ENCODE data around the gene PALM2AKAP2. TPM values are rescaled to one million over a fixed set of nuclear protein-coding genes. Genes with fewer than 3 reads are reported as not detected.

PALM2AKAP2 gene
- total RNA-seq, 4 donors from 2014 or later = 0.37 to 0.64 (median 0.55) TPM; not detected in 1

GRCh38 chr9:109806506-109807115 lies 26.6 kb downstream of the PALM2AKAP2 start:
- H3K4me3 ChIP-seq = no peak overlapping the region
- H3K36me3 ChIP-seq = no peaks in the 10 kb centered on the region
- no peaks in the 10 kb centered on the region for H3K27me3 ChIP-seq
- peak overlapping the region in 1 of 4 donors; percentile 7 for H3K27ac ChIP-seq
- WGBS, 2 donors (ENCODE audit: low coverage in 1 of 2) = 61 to 65% methylated on average over 2 of the region's 2 CpGs
- DNase-seq = no peak
- intact Hi-C loops (cut with DNase I; ENCODE audit: low total_unique reads) = no loop called here
- in situ Hi-C loops (cut with MboI; ENCODE audit: low pct_ligation_motif_present in 1 of 4, low pct_unique_long_range_greater_than_20kb in 1 of 4, low sequenced_read_pairs in 3 of 4) = loop anchor here in 1 of 4 donors (25.0 kb wide), 1 partner anchor 219 kb away; no protein-coding TSS in a partner anchor
- H3K4me1 ChIP-seq = no peaks in the 10 kb centered on the region
- TF ChIP-seq CTCF (IDR thresholded peaks at IDR 0.05) (no peak), POLR2AphosphoS5 (IDR thresholded peaks at IDR 0.05) (no peak), POLR2A (IDR thresholded peaks at IDR 0.05) (no peak), EP300 (IDR thresholded peaks at IDR 0.05; ENCODE audit: low read depth) (no peak)
- H3K9me3 ChIP-seq = no peaks in the 10 kb centered on the region

DNA sequence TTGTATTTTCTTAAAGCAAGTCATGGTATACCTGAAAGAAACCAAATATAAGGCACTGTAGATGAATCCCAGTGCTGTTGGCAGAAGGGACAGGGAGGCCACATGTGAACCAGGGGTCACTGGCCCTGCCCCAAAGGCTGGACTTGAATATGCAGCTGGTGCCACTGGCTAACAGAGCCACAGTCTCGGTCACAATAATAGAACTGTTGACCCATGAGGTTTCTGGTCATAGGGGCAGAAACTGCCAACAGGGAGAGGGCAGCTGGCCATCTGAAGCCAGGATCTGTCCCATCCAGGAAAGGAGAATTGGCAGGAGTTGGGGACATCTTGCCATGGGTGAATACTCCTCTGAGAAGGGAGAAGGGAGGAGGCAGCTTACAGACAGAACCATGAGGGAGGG lies 31.9 kb downstream of the PALM2AKAP2 start:
- WGBS, 2 donors (ENCODE audit: low coverage in 1 of 2) = 67% methylated on average over 1 of the region's 1 CpG; no CpG with 5 or more reads in 1 of the 2 donors
- DNase-seq = no peak
- intact Hi-C loops (cut with DNase I; ENCODE audit: low total_unique reads) (no loop called here), in situ Hi-C loops (cut with MboI; ENCODE audit: low pct_ligation_motif_present in 1 of 4, low pct_unique_long_range_greater_than_20kb in 1 of 4, low sequenced_read_pairs in 3 of 4) (loop anchor here in 2 of 4 donors (10.0 to 25.0 kb wide), 2 partner anchors 225 to 237 kb away; no protein-coding TSS in a partner anchor)
- H3K9me3 ChIP-seq = no peaks in the 10 kb centered on the region
- H3K27me3 ChIP-seq = no peaks in the 10 kb centered on the region
- H3K27ac ChIP-seq = no peak overlapping the region
- no peaks in the 10 kb centered on the region for H3K36me3 ChIP-seq
- H3K4me3 ChIP-seq = no peak overlapping the region
- TF ChIP-seq EP300 (IDR thresholded peaks at IDR 0.05; ENCODE audit: low read depth) (no peak), POLR2AphosphoS5 (IDR thresholded peaks at IDR 0.05) (no peak), CTCF (IDR thresholded peaks at IDR 0.05) (no peak), POLR2A (IDR thresholded peaks at IDR 0.05) (no peak)
- no peaks in the 10 kb centered on the region for H3K4me1 ChIP-seq

DNA sequence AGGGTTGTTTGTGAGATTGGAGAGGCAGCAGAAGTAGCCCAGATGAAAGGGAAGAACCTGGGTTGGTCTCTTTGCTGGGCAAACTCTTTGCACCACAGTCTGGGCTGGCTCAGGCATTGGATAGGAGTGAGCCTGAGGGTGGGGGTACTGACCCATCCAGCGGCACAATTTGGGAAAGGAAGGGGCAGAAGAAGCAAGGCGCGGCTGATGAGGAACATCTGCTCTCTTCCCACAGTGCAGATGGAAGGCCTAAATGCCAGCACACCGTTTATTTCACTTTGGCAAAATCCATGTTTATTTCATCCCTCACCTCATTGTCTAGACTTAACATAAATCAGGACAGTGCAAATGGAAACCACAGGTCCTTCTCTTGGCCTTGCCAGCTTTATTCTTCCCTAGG lies 32.3 kb downstream of the PALM2AKAP2 start:
- 62 to 81% methylated on average over 3 to 4 of the region's 4 CpGs for WGBS, 2 donors (ENCODE audit: low coverage in 1 of 2)
- in situ Hi-C loops (cut with MboI; ENCODE audit: low pct_ligation_motif_present in 1 of 4, low pct_unique_long_range_greater_than_20kb in 1 of 4, low sequenced_read_pairs in 3 of 4) = loop anchor here in 2 of 4 donors (10.0 to 25.0 kb wide), 2 partner anchors 225 to 238 kb away; no protein-coding TSS in a partner anchor
- Histone ChIP-seq H3K4me3 (no peak overlapping the region), H3K36me3 (no peaks in the 10 kb centered on the region), H3K4me1 (no peaks in the 10 kb centered on the region), H3K27ac (no peak overlapping the region), H3K9me3 (no peaks in the 10 kb centered on the region), H3K27me3 (no peaks in the 10 kb centered on the region)
- TF ChIP-seq POLR2AphosphoS5 (IDR thresholded peaks at IDR 0.05) (no peak), CTCF (IDR thresholded peaks at IDR 0.05) (no peak)
- intact Hi-C loops (cut with DNase I; ENCODE audit: low total_unique reads) = no loop called here
- DNase-seq = no peak

- H3K36me3 ChIP-seq = no peaks in the 10 kb centered on the region
- H3K27me3 ChIP-seq = no peaks in the 10 kb centered on the region
- DNase-seq = no peak
- WGBS, 2 donors (ENCODE audit: low coverage in 1 of 2) = 71% methylated on average over 1 of the region's 1 CpG; no CpG with 5 or more reads in 1 of the 2 donors
- no peak overlapping the region for H3K27ac ChIP-seq
- in situ Hi-C loops (cut with MboI; ENCODE audit: low pct_ligation_motif_present in 1 of 4, low pct_unique_long_range_greater_than_20kb in 1 of 4, low sequenced_read_pairs in 3 of 4) (loop anchor here in 2 of 4 donors (10.0 to 25.0 kb wide), 2 partner anchors 226 to 238 kb away; no protein-coding TSS in a partner anchor), intact Hi-C loops (cut with DNase I; ENCODE audit: low total_unique reads) (no loop called here)
- no peak for TF ChIP-seq POLR2AphosphoS5 (IDR thresholded peaks at IDR 0.05)
- no peak for TF ChIP-seq CTCF (IDR thresholded peaks at IDR 0.05)
- no peak for TF ChIP-seq POLR2A (IDR thresholded peaks at IDR 0.05)
- no peak for TF ChIP-seq EP300 (IDR thresholded peaks at IDR 0.05; ENCODE audit: low read depth)
- no peak overlapping the region for H3K4me3 ChIP-seq
- no peaks in the 10 kb centered on the region for H3K9me3 ChIP-seq
- no peaks in the 10 kb centered on the region for H3K4me1 ChIP-seq
Observed at GRCh38 chr9:109812818-109813281, 32.9 kb downstream of the PALM2AKAP2 start.
